Endodermal cell (in vitro differentiated cells): ENCODE data around the gene ONECUT3. TPM values are rescaled to one million over a fixed set of nuclear protein-coding genes. Genes with fewer than 3 reads are reported as not detected.

Source experiments
- DNase-seq: peaks from one replicate; pipeline ENCODE4 v3.0.0-alpha.2; 2017
- H3K27ac ChIP-seq: 2 replicates; pipeline ENCODE4 v1.5.1; 2013; ENCODE audit warnings: mild to moderate bottlenecking, low read depth, low read length, moderate library complexity
- H3K27me3 ChIP-seq: 2 replicates; pipeline ENCODE4 v1.6.1; 2013; ENCODE audit warnings: mild to moderate bottlenecking, low read length, moderate library complexity; ENCODE audit not compliant: insufficient read depth, control insufficient read depth, poor library complexity, severe bottlenecking
- H3K36me3 ChIP-seq: 2 replicates; pipeline ENCODE4 v1.7.0; 2013; ENCODE audit warnings: mild to moderate bottlenecking, low read length, moderate library complexity; ENCODE audit not compliant: control insufficient read depth, insufficient read depth
- H3K4me1 ChIP-seq: one replicate; pipeline ENCODE4 v1.7.0; 2013; ENCODE audit warnings: low read length; ENCODE audit not compliant: control insufficient read depth, insufficient read depth
- H3K4me3 ChIP-seq: 2 replicates; pipeline ENCODE4 v1.5.1; 2013; ENCODE audit warnings: mild to moderate bottlenecking, low read length, moderate library complexity
- H3K9ac ChIP-seq: 2 replicates; pipeline ENCODE4 v1.6.1; 2013; ENCODE audit warnings: mild to moderate bottlenecking, low read length, moderate library complexity; ENCODE audit not compliant: poor library complexity, severe bottlenecking; ENCODE audit errors: extremely low read depth
- H3K9me3 ChIP-seq: 2 replicates; pipeline ENCODE4 v1.6.1; 2013; ENCODE audit warnings: mild to moderate bottlenecking, low read length, moderate library complexity; ENCODE audit not compliant: control insufficient read depth
- H3K27ac Mint-ChIP-seq: 2 replicates; pipeline ENCODE4 v1.8.0; 2020; ENCODE audit warnings: mixed read lengths
- H3K27me3 Mint-ChIP-seq: 2 replicates; pipeline ENCODE4 v1.8.0; 2021; ENCODE audit warnings: mild to moderate bottlenecking, mixed read lengths; ENCODE audit not compliant: insufficient read depth
- H3K36me3 Mint-ChIP-seq: 2 replicates; pipeline ENCODE4 v1.8.0; 2020; ENCODE audit warnings: low read depth, mixed read lengths
- H3K4me1 Mint-ChIP-seq: 2 replicates; pipeline ENCODE4 v1.8.0; 2020; ENCODE audit warnings: mixed read lengths
- H3K4me3 Mint-ChIP-seq: 2 replicates; pipeline ENCODE4 v1.8.0; 2020; ENCODE audit warnings: mild to moderate bottlenecking, moderate library complexity, mixed read lengths
- H3K9me3 Mint-ChIP-seq: 2 replicates; pipeline ENCODE4 v1.8.0; 2020; ENCODE audit warnings: mild to moderate bottlenecking, mixed read lengths
- WGBS, 2 experiments: methylation state at CpG; one replicate each; pipeline versions ENCODE4 v1.1.5 to v1.1.7; 2013; ENCODE audit warnings: missing lambda C conversion rate in 2 of 2, mixed read lengths in 1 of 2; ENCODE audit not compliant: insufficient coverage in 1 of 2, insufficient read length in 1 of 2; 5-methylcytosine and 5-hydroxymethylcytosine counted together
- total RNA-seq, 2 donors: library from RNA; stranded (reverse); fragmentation: NEBNext Ultra II Directional in 1 of 2; extraction: Animal tissue kit (Norgen Biotek cat#: 25700) in 1 of 2; gene quantifications; 2 replicates in 1 of 2; 3 replicates in 1 of 2; pipeline ENCODE4 v1.2.1, GENCODE V29; 2021
- TF ChIP-seq, protein P1 (sequence below): fragments of 200-600 bp; sonication (generic); conservative IDR thresholded peaks from 2 replicates; pipeline ENCODE4 v1.5.0; 2021; ENCODE audit warnings: antibody characterized with exemption, mild to moderate bottlenecking

ONECUT3 gene
- total RNA-seq, 2 donors from 2014 or later = 0.04 TPM; not detected in 1

DNA sequence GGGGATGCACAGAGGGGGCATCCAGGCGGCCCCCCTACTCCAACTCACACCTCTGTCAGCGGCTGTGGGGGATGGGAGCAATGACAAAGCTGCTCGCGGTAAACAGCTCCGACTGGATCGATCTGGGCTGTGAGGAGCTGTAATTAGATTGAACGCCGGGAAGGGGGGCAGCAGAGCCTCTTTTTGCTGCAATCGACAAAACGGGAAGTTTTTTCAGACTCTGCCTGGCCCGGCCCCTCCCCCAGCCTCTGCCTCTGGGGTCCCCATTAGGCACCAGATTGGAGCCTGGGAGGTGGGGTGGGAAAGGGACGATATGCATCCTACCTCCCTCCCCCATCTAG is 16.3 kb downstream of the ONECUT3 start:
- Histone ChIP-seq H3K9ac (no peak overlapping the region), H3K9me3 (peaks cover 15% of the 10 kb centered on the region), H3K27me3 (peaks cover 98% of the 10 kb centered on the region), H3K4me1 (no peaks in the 10 kb centered on the region), H3K4me3 (no peak overlapping the region), H3K36me3 (no peaks in the 10 kb centered on the region), H3K27ac (no peak overlapping the region)
- Mint-ChIP-seq H3K4me3 (no peak overlapping the region), H3K27ac (no peak overlapping the region), H3K9me3 (peaks cover 17% of the 10 kb centered on the region), H3K36me3 (no peaks in the 10 kb centered on the region), H3K27me3 (peaks cover 91% of the 10 kb centered on the region), H3K4me1 (no peaks in the 10 kb centered on the region)
- 17 to 27% methylated on average over 5 to 10 of the region's 12 CpGs for WGBS, 2 experiments
- TF ChIP-seq, protein P1, sequence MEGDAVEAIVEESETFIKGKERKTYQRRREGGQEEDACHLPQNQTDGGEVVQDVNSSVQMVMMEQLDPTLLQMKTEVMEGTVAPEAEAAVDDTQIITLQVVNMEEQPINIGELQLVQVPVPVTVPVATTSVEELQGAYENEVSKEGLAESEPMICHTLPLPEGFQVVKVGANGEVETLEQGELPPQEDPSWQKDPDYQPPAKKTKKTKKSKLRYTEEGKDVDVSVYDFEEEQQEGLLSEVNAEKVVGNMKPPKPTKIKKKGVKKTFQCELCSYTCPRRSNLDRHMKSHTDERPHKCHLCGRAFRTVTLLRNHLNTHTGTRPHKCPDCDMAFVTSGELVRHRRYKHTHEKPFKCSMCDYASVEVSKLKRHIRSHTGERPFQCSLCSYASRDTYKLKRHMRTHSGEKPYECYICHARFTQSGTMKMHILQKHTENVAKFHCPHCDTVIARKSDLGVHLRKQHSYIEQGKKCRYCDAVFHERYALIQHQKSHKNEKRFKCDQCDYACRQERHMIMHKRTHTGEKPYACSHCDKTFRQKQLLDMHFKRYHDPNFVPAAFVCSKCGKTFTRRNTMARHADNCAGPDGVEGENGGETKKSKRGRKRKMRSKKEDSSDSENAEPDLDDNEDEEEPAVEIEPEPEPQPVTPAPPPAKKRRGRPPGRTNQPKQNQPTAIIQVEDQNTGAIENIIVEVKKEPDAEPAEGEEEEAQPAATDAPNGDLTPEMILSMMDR = no peak
- DNase-seq = peak; percentile 56

DNA sequence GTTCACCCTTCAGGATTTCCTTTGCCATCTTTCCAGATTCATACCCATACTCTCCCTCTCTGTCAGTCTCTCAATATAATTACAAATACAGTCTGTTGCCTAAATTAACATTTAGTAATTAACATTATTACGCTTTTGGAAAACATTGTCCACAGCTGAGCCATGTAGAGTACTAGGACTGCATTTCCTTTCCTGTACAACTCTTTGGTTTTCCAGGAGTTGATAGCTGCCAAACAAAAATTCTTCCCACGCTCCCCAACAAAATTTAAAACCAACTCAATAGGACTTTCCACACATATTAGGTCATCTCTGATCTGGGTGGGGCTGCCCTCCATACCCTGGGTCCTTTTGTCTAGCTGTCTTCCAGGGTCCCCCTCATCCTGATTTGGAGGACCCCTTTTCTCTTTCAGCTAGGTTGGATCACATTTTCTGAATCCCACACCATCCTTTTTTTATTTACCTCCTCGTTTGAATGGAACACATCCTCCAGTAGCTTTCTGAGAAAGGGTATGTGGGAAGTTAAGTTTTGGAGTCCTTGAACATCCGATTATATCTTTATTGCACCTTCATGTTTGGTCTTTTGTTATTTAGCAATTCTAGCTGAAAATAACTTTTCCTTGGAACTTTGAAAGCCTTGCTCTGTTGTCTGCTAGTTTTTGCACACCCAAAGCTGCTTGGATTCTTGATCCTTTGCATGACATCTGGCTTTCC is 17.7 kb downstream of the ONECUT3 start:
- DNase-seq = no peak
- no peak overlapping the region for H3K4me3 ChIP-seq
- no peak overlapping the region for H3K9ac ChIP-seq
- H3K27ac Mint-ChIP-seq = no peak overlapping the region
- no peaks in the 10 kb centered on the region for H3K36me3 Mint-ChIP-seq
- H3K4me1 Mint-ChIP-seq = no peaks in the 10 kb centered on the region
- WGBS, 2 experiments = 91 to 93% methylated on average over 2 to 3 of the region's 4 CpGs
- no peak overlapping the region for H3K4me3 Mint-ChIP-seq
- no peaks in the 10 kb centered on the region for H3K4me1 ChIP-seq
- H3K27me3 Mint-ChIP-seq = peaks cover 89% of the 10 kb centered on the region
- peaks cover 15% of the 10 kb centered on the region for H3K9me3 ChIP-seq
- no peak overlapping the region for H3K27ac ChIP-seq
- H3K9me3 Mint-ChIP-seq = peaks cover 23% of the 10 kb centered on the region
- TF ChIP-seq, protein P1 = no peak
- no peaks in the 10 kb centered on the region for H3K36me3 ChIP-seq
- peaks cover 98% of the 10 kb centered on the region for H3K27me3 ChIP-seq

DNA sequence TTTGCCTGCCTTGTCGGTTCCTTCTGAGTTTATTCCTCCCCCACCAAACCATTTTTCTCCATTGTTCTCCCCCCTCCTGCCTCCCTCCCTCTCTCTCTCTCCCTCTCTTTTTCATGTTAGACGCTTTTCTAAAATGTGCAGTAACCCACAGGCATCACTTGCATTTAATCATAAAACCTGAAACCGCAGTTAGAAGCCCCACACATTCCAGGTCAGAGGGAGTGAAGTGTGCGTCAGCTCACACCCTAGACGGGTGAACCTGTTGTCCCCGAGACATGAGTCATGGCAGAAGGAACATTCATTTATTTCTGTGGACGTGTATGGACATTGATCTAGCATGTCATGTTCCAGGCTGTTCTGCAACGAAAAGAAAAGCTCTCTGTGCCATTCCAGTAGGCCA is 19.9 kb downstream of the ONECUT3 start:
- TF ChIP-seq, protein P1 = no peak
- peaks cover 3% of the 10 kb centered on the region for H3K4me1 Mint-ChIP-seq
- H3K36me3 ChIP-seq = no peaks in the 10 kb centered on the region
- H3K27me3 Mint-ChIP-seq = peaks cover 89% of the 10 kb centered on the region
- no peaks in the 10 kb centered on the region for H3K4me1 ChIP-seq
- WGBS, 2 experiments = 69 to 77% methylated on average over 8 of the region's 8 CpGs
- H3K4me3 Mint-ChIP-seq = no peak overlapping the region
- H3K36me3 Mint-ChIP-seq = no peaks in the 10 kb centered on the region
- no peak for DNase-seq
- H3K27me3 ChIP-seq = peaks cover 98% of the 10 kb centered on the region
- no peak overlapping the region for H3K27ac ChIP-seq
- H3K9me3 Mint-ChIP-seq = peaks cover 23% of the 10 kb centered on the region
- H3K27ac Mint-ChIP-seq = no peak overlapping the region
- H3K9ac ChIP-seq = no peak overlapping the region
- no peak overlapping the region for H3K4me3 ChIP-seq
- H3K9me3 ChIP-seq = peaks cover 15% of the 10 kb centered on the region
